HG03565 (cell line): ENCODE data around the gene ACBD7.

Experiments used
- ATAC-seq: cut with Tn5 transposase; IDR thresholded peaks from one replicate; pipeline ENCODE4 v1.9.1; 2021; ENCODE audit warnings: mild to moderate bottlenecking, moderate library complexity; ENCODE audit not compliant: unreplicated experiment

Gene ACBD7

GRCh38 chr10:15092855-15093408, 4.4 kb upstream of the ACBD7 start:
- no peak for ATAC-seq

DNA sequence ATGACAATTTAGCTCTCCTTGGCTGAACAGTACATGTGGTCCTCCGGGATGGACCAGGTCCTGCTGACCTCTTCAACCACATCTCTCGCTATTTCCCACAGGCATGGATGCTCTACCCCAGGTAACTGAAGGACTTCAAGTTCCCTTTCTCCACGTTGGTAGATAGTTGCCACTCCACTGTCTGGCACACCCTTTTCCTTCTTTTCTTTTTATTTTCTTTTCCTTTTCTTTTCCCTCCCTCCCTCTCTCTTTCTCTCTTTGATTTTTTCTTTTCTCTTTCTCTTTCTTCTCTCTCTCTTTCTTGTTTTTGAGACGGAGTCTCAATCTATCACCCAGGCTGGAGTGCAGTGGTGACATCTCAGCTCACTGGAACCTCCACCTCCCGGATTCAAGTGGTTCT, 2.8 kb upstream of the ACBD7 start:
- ATAC-seq: no peak

DNA sequence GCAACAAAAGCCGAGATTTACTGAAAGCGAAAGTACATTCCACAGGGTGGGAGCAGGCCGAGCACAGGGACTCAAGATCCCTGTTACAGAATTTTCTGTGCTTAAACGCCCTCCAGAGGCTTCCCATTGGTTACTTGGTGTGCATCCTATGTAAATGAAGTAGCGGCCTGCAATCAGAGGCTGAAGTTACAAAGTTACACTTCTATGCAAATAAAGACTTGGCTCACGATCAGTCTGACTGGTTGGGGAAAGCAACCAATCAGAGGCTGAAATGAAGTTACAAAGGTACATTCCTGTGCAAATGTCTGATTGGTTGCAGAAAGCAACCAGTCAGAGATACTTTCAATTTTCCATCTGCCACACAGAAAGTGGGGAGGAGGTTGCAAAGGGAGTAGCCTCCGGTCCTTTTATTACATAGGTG, 4.1 kb downstream of the ACBD7 start:
- no peak for ATAC-seq

- no peak for ATAC-seq
Measured at GRCh38 chr10:15083674-15084501, 4.7 kb downstream of the ACBD7 start.

- ATAC-seq: no peak
Measured at GRCh38 chr10:15075421-15075820, 13.2 kb downstream of the ACBD7 start.

DNA sequence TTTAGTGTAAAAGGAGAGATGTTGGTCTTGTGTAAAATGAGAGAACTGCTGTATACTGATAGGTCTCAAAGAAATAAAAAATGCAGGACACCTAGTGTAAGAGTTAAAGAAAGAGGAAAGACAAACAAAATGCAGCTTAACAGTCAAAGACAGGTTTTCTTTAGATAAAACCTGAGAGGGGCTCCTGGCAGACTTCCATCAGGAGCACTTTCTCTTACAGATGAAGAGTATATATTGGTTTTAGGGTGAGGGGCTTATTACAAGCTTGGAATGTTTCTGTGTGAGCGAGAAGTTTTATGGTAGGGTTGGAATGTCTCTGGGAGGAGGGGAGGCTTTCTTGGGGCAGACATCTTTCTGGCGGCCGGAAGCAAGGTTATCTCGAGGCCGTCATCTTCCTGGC, 16.2 kb downstream of the ACBD7 start:
- ATAC-seq: no peak

DNA sequence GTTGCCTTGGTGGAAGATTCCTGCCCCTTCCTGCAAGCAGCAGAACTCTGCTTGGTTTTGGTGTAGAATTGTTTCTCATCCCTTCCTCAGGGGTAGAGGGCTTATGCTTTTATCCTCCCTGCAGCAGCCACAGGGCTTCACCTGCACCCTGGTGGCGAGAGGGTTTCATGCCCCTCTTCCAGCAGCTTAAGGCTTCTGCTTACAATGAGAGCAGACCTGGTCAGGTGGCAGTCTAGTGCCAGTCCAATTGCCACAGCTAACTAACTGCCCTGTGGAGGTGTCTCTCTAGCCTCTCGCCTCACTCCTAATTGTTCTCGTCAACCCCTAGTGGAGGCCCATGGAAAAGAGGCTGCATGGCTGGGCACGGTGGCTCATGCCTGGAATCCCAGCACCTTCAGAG, 19.3 kb downstream of the ACBD7 start:
- ATAC-seq: no peak

- no peak for ATAC-seq
Measured at GRCh38 chr10:15068802-15069201, 19.8 kb downstream of the ACBD7 start.

DNA sequence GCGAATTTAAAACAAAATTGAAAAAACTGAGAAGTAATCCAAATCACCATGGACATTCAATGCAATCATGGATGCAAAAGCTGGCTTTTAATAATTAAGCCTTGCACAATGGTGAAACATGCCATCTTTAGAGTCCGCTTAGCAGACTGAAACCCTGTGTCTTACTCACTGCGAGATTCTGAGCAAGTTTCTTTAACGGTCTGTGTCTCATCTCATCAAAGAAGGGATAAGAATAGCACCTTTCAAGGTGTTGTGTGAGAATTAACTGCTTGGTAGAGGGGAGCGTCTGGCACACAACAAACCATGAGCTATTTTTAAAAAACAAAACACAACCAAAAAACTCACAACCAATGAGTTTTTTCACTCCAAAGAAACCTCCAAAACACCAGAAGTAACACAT, 21.4 kb downstream of the ACBD7 start:
- no peak for ATAC-seq

DNA sequence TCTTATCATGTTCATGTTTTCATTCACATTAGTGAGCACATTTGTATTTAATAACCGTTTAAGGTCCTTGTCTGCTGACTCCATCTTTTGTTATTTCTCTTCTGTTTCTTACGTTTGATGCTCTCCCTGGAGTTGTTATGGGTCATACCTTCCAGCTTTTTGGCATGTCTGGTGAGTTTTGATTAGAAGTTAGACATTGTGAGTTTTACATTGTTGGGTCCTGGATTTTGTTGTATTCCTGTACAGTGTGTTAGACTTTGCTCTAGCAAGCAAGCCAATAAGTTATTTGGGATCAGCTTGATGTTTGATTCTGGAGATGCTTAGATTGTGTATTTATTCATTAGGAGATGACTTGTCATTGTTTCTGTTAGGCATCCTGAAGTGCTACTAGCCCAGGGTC, 27.9 kb downstream of the ACBD7 start:
- no peak for ATAC-seq

- no peak for ATAC-seq
Measured at GRCh38 chr10:15059914-15060313, 28.7 kb downstream of the ACBD7 start.

DNA sequence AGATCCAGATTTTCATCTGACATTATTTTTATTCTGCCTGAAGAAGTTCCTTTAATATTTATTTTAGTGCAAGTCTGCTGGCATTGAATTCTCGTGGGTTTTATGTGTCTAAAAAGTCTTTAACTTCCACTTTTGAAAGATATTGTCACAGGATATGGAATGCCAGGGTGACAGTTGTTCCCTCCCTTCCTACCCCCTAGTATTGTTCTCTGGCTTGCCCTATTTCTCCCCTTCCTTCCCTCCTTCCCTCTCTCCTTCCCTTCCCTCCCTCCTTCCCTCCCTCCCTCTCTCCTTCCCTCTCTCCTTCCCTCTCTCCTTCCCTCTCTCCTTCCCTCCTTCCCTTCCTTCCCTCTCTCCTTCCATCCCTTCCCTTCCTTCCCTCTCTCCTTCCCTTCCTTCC, 29.9 kb downstream of the ACBD7 start:
- no peak for ATAC-seq

- ATAC-seq: no peak
Measured at GRCh38 chr10:15053061-15053460, 35.5 kb downstream of the ACBD7 start.

- ATAC-seq: no peak
Measured at GRCh38 chr10:15052121-15052520, 36.5 kb downstream of the ACBD7 start.

DNA sequence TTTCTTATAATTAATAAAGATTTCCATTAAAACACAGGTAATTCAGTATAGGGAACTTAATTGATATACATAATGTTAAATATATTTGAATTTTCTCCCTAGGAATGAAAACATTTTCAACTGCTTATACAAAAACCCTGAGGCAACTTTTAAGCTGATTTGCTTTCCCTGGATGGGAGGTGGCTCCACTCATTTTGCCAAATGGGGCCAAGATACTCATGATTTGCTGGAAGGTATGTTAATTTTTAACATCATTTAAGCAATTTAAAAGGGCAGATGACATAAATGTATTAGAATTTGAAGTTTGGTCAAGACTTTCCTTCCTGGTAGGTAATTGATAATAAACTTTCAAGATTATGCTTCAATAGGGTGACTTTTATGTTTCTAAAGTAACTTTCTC, 39.0 kb downstream of the ACBD7 start:
- no peak for ATAC-seq

DNA sequence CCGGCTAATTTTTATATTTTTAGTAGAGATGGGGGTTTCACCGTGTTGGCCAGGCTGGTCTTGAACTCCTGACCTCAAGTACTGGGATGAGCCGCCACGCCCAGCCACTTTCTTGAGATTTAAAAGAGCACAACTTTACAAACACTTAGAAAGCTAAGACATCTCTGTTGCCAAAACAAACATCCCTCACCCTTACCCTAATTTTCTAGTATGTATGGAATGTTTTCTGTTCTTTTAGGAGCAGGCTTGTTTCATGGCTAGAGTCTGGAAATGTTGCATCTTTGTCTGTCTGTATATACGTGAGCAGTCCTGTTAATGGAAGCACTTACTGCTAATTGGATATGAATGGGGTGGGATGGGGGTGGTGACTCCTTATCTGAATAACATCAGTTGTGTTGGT, 42.0 kb downstream of the ACBD7 start:
- ATAC-seq: no peak

DNA sequence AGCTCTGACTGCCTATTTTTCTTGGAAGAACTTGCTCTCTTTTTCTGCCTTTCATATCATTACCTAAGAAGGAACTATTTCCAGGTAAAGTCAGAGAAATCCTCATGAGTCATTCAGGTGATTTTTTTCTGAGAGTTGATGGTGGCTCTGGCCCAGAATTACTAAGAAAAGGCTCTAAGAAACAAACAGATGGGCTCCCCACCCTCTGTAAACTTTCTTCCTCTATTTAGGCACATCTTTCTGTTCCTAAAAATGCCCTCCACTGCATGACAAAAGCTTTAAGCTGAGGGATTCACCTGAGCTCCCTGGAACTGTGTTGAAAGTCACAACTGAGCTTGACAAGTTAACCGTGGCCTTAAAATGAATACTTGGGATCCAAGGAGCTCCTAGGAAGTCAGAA, 43.2 kb downstream of the ACBD7 start:
- no peak for ATAC-seq

DNA sequence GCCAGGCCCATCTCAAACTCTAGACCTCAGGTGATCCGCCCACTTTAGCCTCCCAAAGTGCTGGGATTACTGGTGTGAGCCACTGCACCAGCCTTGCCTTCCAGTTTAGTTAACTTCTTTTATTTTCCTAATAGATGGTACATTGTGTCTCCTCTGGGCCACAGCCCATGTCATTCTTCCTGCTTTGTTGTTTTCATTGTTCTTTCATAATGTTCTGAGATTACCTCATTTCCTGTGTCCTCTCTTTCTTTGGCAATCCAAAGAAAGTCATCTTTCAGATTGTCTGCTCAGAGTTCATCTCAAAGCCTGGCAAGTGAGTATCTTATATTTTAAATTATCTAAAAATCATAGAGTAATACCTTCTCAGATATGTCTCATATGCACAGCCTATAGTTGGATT, 44.9 kb downstream of the ACBD7 start, which contains the start of gene OLAH:
TSS of gene OLAH (plus strand) at position 270 of the 400 bp plus-strand sequence. CDS start 3,346 bp downstream, outside the sequence.
- ATAC-seq: no peak

GRCh38 chr10:15038416-15038815, 50.2 kb downstream of the ACBD7 start:
- ATAC-seq: no peak

DNA sequence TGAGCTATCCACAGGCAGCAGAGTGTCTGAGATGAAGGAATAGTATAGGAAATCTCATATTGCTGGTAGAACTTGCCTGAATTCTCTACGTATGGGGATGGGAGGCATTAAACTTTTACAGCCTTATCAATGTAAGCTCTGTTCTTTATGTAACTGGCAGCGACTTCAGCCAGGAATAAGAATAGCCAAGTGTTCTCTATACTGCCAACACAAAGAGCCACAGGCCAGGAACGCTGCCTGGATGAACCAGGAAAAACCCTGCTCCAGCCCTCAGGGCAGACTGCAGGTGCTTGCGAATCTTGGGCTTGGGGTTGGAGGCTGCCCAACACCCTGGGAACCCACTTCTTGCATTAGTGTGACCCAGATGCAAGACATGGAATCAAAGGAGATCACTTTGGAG, 50.9 kb downstream of the ACBD7 start:
- no peak for ATAC-seq

- no peak for ATAC-seq
Measured at GRCh38 chr10:15035385-15036301, 52.9 kb downstream of the ACBD7 start.

GRCh38 chr10:15027741-15028140, 60.8 kb downstream of the ACBD7 start:
- ATAC-seq: no peak
